Pancreas (tissue), 10 donors: ENCODE measurements around the gene LRRC38. TPM values are rescaled to one million over a fixed set of nuclear protein-coding genes. Genes with fewer than 3 reads are reported as not detected.
A peak's percentile ranks its signal among the peaks of the same experiment; 100 is the strongest.

Experiments
- ATAC-seq, 4 donors: fragments of 200-7000 bp; cut with Tn5 transposase; one replicate each; pipeline versions ENCODE4 v1.8.0 to v1.9.1; 2020; ENCODE audit warnings: mild to moderate bottlenecking in 4 of 4, moderate library complexity in 4 of 4
- DNase-seq, 6 donors: peaks; one replicate each; pipeline ENCODE4 v3.0.0-alpha.2; 2020
- FAIRE-seq: peaks from 2 replicates; lab custom pipeline; 2012; peaks lifted over from hg19 to GRCh38; lab: Jason Lieb, UNC
- H3K27ac ChIP-seq, 4 donors: fragments of 200-600 bp; sonication (generic); 1 replicate in 3 of 4; 2 replicates in 1 of 4; pipeline versions ENCODE4 v1.5.0 to v1.8.0; 2020
- H3K27me3 ChIP-seq, 4 donors: fragments of 200-600 bp; one replicate each; pipeline ENCODE4 v1.8.0; 2021
- H3K36me3 ChIP-seq, 3 donors: fragments of 200-600 bp; sonication (generic) in 1 of 3; one replicate each; pipeline versions ENCODE4 v1.5.0 to v1.8.0; 2020 to 2021
- H3K4me1 ChIP-seq, 3 donors: fragments of 200-600 bp; one replicate each; pipeline ENCODE4 v1.8.0; 2021
- H3K4me3 ChIP-seq, 4 donors: fragments of 200-600 bp; sonication (generic) in 2 of 4; one replicate each; pipeline versions ENCODE4 v1.5.0 to v1.8.0; 2020 to 2021
- H3K9me3 ChIP-seq, 4 donors: fragments of 200-600 bp; one replicate each; pipeline ENCODE4 v1.8.0; 2021
- CTCF ChIP-seq, 4 donors: fragments of 200-600 bp; sonication (generic) in 3 of 4; IDR thresholded peaks; one replicate each; pipeline versions ENCODE4 v1.5.0 to v1.8.0; 2021; ENCODE audit warnings: antibody characterized with exemption in 4 of 4
- WGBS, 2 donors: extraction: QIAGEN DNeasy Blood & Tissue Kit; methylation state at CpG; one replicate each; pipeline ENCODE4 v1.1.7; 2013; 5-methylcytosine and 5-hydroxymethylcytosine counted together
- intact Hi-C, 3 donors: fragments of 100-400 bp; cut with DNase I; formaldehyde crosslinking; loops; one replicate each; pipeline versions ENCODE4 v1.11.1 to v1.14.2; 2022
- polyA plus RNA-seq, 2 donors: library from polyadenylated mRNA; stranded (reverse); fragments of 200-250 nt; gene quantifications; one replicate each; pipeline ENCODE4 v1.2.3, GENCODE V29; 2013
- total RNA-seq, 6 donors: library from RNA; stranded (reverse); fragmentation: NEBNext Ultra II Directional in 4 of 6; extraction: Animal tissue kit (Norgen Biotek cat#: 25700) in 4 of 6; gene quantifications; one replicate each; pipeline versions ENCODE4 v1.2.1 to v1.2.4, GENCODE V29; 2021 to 2023
- donor health status: healthy with polysubstance abuse.
- donor health status: DM: no; HTN: no; CAD: no; lungs with moderate emphysema.
- donor health status: DM: no; HTN: no; CAD: no.
- donor health status: control.
- donor health status: control.
- donor health status: Bipolar disorder and iron deficiency.
- donor health status: DM: yes; HTN: yes; CAD: no.
- donor health status: DM: no; HTN: no; CAD: no.
- donor health status: DM: no; HTN: no; CAD: no.
- donor health status: DM: yes; HTN: yes; CAD: no.

The LRRC38 gene
- total and polyA plus RNA-seq, 8 donors = not detected

GRCh38 chr1:13513063-13513894, 524 bp downstream of the LRRC38 start:
- intact Hi-C loops = no loop called here
- no peak overlapping the region for H3K27ac ChIP-seq
- H3K4me3 ChIP-seq = no peak overlapping the region
- WGBS, 2 donors = 1% methylated on average over 71 to 98 of the region's 98 CpGs
- TF ChIP-seq CTCF (IDR thresholded peaks at IDR 0.05) = no peak
- FAIRE-seq (no peak), DNase-seq (peak in 1 of 6 donors; percentile 60), ATAC-seq (no peak)
- H3K36me3 ChIP-seq = no peaks in the 10 kb centered on the region
- no peaks in the 10 kb centered on the region for H3K4me1 ChIP-seq
- H3K27me3 ChIP-seq = peaks cover 0 to 6% (median 0%) of the 10 kb centered on the region in 4 donors
- H3K9me3 ChIP-seq = no peaks in the 10 kb centered on the region

- no peak overlapping the region for H3K4me3 ChIP-seq
- intact Hi-C loops = no loop called here
- DNase-seq = no peak
- H3K9me3 ChIP-seq = no peaks in the 10 kb centered on the region
- no peaks in the 10 kb centered on the region for H3K36me3 ChIP-seq
- no peak overlapping the region for H3K27ac ChIP-seq
- peaks cover 0 to 4% (median 0%) of the 10 kb centered on the region in 4 donors for H3K27me3 ChIP-seq
- WGBS, 2 donors = 4 to 5% methylated on average over 10 of the region's 10 CpGs
- no peak for TF ChIP-seq CTCF (IDR thresholded peaks at IDR 0.05)
- no peak for ATAC-seq
- H3K4me1 ChIP-seq = no peaks in the 10 kb centered on the region
- FAIRE-seq = no peak
Measured at GRCh38 chr1:13512472-13512871, 1.3 kb downstream of the LRRC38 start.

GRCh38 chr1:13510499-13510898, 3.3 kb downstream of the LRRC38 start:
- FAIRE-seq = no peak
- no peak for DNase-seq
- H3K36me3 ChIP-seq = no peaks in the 10 kb centered on the region
- no peaks in the 10 kb centered on the region for H3K4me1 ChIP-seq
- peaks cover 0 to 3% (median 0%) of the 10 kb centered on the region in 4 donors for H3K27me3 ChIP-seq
- 39 to 44% methylated on average over 6 of the region's 6 CpGs for WGBS, 2 donors
- no peaks in the 10 kb centered on the region for H3K9me3 ChIP-seq
- TF ChIP-seq CTCF (IDR thresholded peaks at IDR 0.05) = no peak
- intact Hi-C loops = no loop called here
- H3K27ac ChIP-seq = no peak overlapping the region
- no peak overlapping the region for H3K4me3 ChIP-seq
- no peak for ATAC-seq

GRCh38 chr1:13507075-13507474, 6.7 kb downstream of the LRRC38 start:
- ATAC-seq = no peak
- intact Hi-C loops = no loop called here

More at GRCh38 chr1:13507075-13507474, 6.7 kb downstream of the LRRC38 start:
- Histone ChIP-seq H3K27me3 (peaks cover 0 to 5% (median 0%) of the 10 kb centered on the region in 4 donors), H3K27ac (no peak overlapping the region), H3K36me3 (no peaks in the 10 kb centered on the region), H3K4me3 (no peak overlapping the region), H3K9me3 (no peaks in the 10 kb centered on the region), H3K4me1 (no peaks in the 10 kb centered on the region)
- 58 to 77% methylated on average over 4 of the region's 4 CpGs for WGBS, 2 donors
- FAIRE-seq (no peak), DNase-seq (no peak)
- TF ChIP-seq CTCF (IDR thresholded peaks at IDR 0.05) = no peak
